GM23338 (cell line): ENCODE data around the gene TP53I3. TPM values are rescaled to one million over a fixed set of nuclear protein-coding genes. Genes with fewer than 3 reads are reported as not detected.

Experiments used
- ATAC-seq: fragments of 200-7000 bp; cut with Tn5 transposase; 3 replicates; pipeline ENCODE4 v1.9.1; 2020
- DNase-seq: peaks from one replicate; pipeline ENCODE4 v3.0.0-alpha.2; 2015; ENCODE audit warnings: low spot score
- H2AFZ ChIP-seq: fragments of 200-600 bp; sonication (generic); 2 replicates; pipeline ENCODE4 v1.8.0; 2016; ENCODE audit warnings: antibody characterized with exemption, mild to moderate bottlenecking, moderate library complexity
- H3F3A ChIP-seq: fragments of 200-600 bp; sonication (generic); replicated peaks from 2 replicates; pipeline ENCODE4 v1.8.0; 2017; ENCODE audit warnings: antibody characterized with exemption, mixed run types, low read depth
- H3K27ac ChIP-seq: fragments of 200-600 bp; sonication (generic); 2 replicates; pipeline ENCODE4 v1.6.1; 2016; ENCODE audit warnings: low read depth
- H3K27me3 ChIP-seq: fragments of 200-600 bp; sonication (generic); 2 replicates; pipeline ENCODE4 v1.8.0; 2016; ENCODE audit warnings: mild to moderate bottlenecking, mixed run types, moderate library complexity; ENCODE audit not compliant: insufficient read depth
- H3K36me3 ChIP-seq: fragments of 200-600 bp; sonication (generic); 2 replicates; pipeline ENCODE4 v1.8.0; 2016; ENCODE audit warnings: mild to moderate bottlenecking; ENCODE audit not compliant: insufficient read depth
- H3K4me1 ChIP-seq: fragments of 200-600 bp; sonication (generic); 2 replicates; pipeline ENCODE4 v1.8.0; 2016; ENCODE audit warnings: mild to moderate bottlenecking, moderate library complexity; ENCODE audit not compliant: insufficient read depth
- H3K4me2 ChIP-seq: fragments of 200-600 bp; sonication (generic); 2 replicates; pipeline ENCODE4 v1.7.1; 2017; ENCODE audit warnings: mixed run types
- H3K4me3 ChIP-seq: fragments of 200-600 bp; sonication (generic); 2 replicates; pipeline ENCODE4 v1.6.1; 2016; ENCODE audit warnings: mixed run types
- H3K79me2 ChIP-seq: fragments of 200-600 bp; sonication (generic); replicated peaks from 2 replicates; pipeline ENCODE4 v1.8.0; 2017; ENCODE audit warnings: mild to moderate bottlenecking; ENCODE audit not compliant: insufficient read depth
- H3K9me2 ChIP-seq: fragments of 200-600 bp; sonication (generic); 2 replicates; pipeline ENCODE4 v1.8.0; 2017; ENCODE audit not compliant: insufficient read depth
- H4K20me1 ChIP-seq: fragments of 200-600 bp; sonication (generic); replicated peaks from 2 replicates; pipeline ENCODE4 v1.8.0; 2017; ENCODE audit warnings: mild to moderate bottlenecking; ENCODE audit not compliant: insufficient read depth
- H3K27ac Mint-ChIP-seq: 2 replicates; pipeline ENCODE4 v1.8.0; 2020; ENCODE audit warnings: inconsistent platforms, mild to moderate bottlenecking, moderate library complexity, mixed read lengths
- H3K27me3 Mint-ChIP-seq: 3 replicates; pipeline ENCODE4 v1.8.0; 2022; ENCODE audit warnings: low read depth, mild to moderate bottlenecking, moderate library complexity, mixed read lengths, inconsistent platforms; ENCODE audit not compliant: insufficient read depth, poor library complexity
- H3K36me3 Mint-ChIP-seq: 3 replicates; pipeline ENCODE4 v1.8.0; 2021; ENCODE audit warnings: low read depth, mild to moderate bottlenecking, inconsistent platforms, moderate library complexity, mixed read lengths
- H3K4me1 Mint-ChIP-seq: 3 replicates; pipeline ENCODE4 v1.8.0; 2020; ENCODE audit warnings: mild to moderate bottlenecking, inconsistent platforms, mixed read lengths
- H3K4me3 Mint-ChIP-seq: 3 replicates; pipeline ENCODE4 v1.8.0; 2021; ENCODE audit warnings: moderate library complexity, mild to moderate bottlenecking, inconsistent platforms, mixed read lengths
- H3K9me3 Mint-ChIP-seq: 3 replicates; pipeline ENCODE4 v1.8.0; 2020; ENCODE audit warnings: moderate library complexity, mild to moderate bottlenecking, inconsistent platforms, mixed read lengths
- CREB1 ChIP-seq: fragments of 250-450 bp; sonication (Bioruptor Pico); IDR thresholded peaks from 2 replicates; pipeline ENCODE4 v1.5.0; 2020; ENCODE audit warnings: low read depth, mild to moderate bottlenecking, moderate library complexity
- CTCF ChIP-seq, 2 experiments: fragments of 200-600 bp in 1 of 2; sonication (generic) in 1 of 2; conservative IDR thresholded peaks; 2 replicates each; pipeline versions ENCODE4 v1.5.1 to v1.6.1; 2016 to 2017; ENCODE audit warnings: antibody characterized with exemption in 2 of 2, low read depth in 2 of 2, mild to moderate bottlenecking in 2 of 2, moderate library complexity in 1 of 2
- ETS1 ChIP-seq: IDR thresholded peaks from 2 replicates; pipeline ENCODE4 v1.6.1; 2016; ENCODE audit warnings: antibody characterized with exemption
- EZH2phosphoT487 ChIP-seq: fragments of 200-600 bp; sonication (generic); IDR thresholded peaks from one replicate; pipeline ENCODE4 v1.8.1; 2018; ENCODE audit warnings: antibody characterized with exemption; ENCODE audit not compliant: unreplicated experiment
- JUNB ChIP-seq: IDR thresholded peaks from one replicate; pipeline ENCODE4 v1.6.1; 2016; ENCODE audit warnings: antibody characterized with exemption; ENCODE audit not compliant: unreplicated experiment
- NANOG ChIP-seq: IDR thresholded peaks from 2 replicates; pipeline ENCODE4 v1.6.1; 2016; ENCODE audit warnings: antibody characterized with exemption, borderline replicate concordance
- POLR2AphosphoS5 ChIP-seq: IDR thresholded peaks from 2 replicates; pipeline ENCODE4 v1.6.1; 2016; ENCODE audit warnings: antibody characterized with exemption, low read depth
- ZNF114 ChIP-seq: fragments of 250-450 bp; sonication (Bioruptor Pico); IDR thresholded peaks from 2 replicates; pipeline ENCODE4 v1.5.0; 2020; ENCODE audit warnings: mild to moderate bottlenecking, moderate library complexity
- long read RNA-seq: library from polyadenylated mRNA; unstranded; transcript quantifications from one replicate; pipeline ENCODE4 v2.0.0, GENCODE V29; 2020; ENCODE audit not compliant: unreplicated experiment
- polyA plus RNA-seq: library from polyadenylated mRNA; unstranded; fragments of >200 nt; fragmentation: Nextera tagmentation; extraction: Ambion mirVana; gene quantifications from 2 replicates; pipeline ENCODE4 v1.2.1, GENCODE V29; 2016
- total RNA-seq: library from RNA; depleted of rRNA; stranded (reverse); fragments of >200 nt; shearing (Covaris generic); gene quantifications from 2 replicates; pipeline ENCODE4 v1.2.3, GENCODE V29; 2014; rRNA removed
- TF ChIP-seq, protein P1 (sequence below): IDR thresholded peaks from one replicate; pipeline ENCODE4 v1.6.1; 2018; ENCODE audit warnings: antibody characterized with exemption; ENCODE audit not compliant: unreplicated experiment

TP53I3 gene, protein sequence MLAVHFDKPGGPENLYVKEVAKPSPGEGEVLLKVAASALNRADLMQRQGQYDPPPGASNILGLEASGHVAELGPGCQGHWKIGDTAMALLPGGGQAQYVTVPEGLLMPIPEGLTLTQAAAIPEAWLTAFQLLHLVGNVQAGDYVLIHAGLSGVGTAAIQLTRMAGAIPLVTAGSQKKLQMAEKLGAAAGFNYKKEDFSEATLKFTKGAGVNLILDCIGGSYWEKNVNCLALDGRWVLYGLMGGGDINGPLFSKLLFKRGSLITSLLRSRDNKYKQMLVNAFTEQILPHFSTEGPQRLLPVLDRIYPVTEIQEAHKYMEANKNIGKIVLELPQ
- 35.7 and 36.5 TPM in 2 replicates for total RNA-seq
- 24.2 and 27.8 TPM in 2 replicates for polyA plus RNA-seq
- long read RNA-seq, transcript TP53I3-202 (6 exons, 1,635 nt), result major isoform, 17 of 40 reads
- long read RNA-seq, transcript TP53I3-201 (5 exons, 1,998 nt), result minor isoform, 15 of 40 reads
- long read RNA-seq, partial matches to known transcripts, result 4 of 40 reads
- long read RNA-seq, other reads (novel, unspliced or antisense), result 1 of 40 reads

- peaks cover 41% of the 10 kb centered on the region for H3K36me3 Mint-ChIP-seq
- H4K20me1 ChIP-seq, result no peaks in the 10 kb centered on the region
- DNase-seq, result peak; percentile 96
Observed at GRCh38 chr2:24084386-24085199, at the start of gene TP53I3. Gene TP53I3, minus strand, starts transcription at chr2:24084834. Its CDS starts 508 bp downstream, at chr2:24084326.

More at GRCh38 chr2:24084386-24085199, at the start of gene TP53I3:
- ATAC-seq, result peak; percentile 90
- H3K4me3 ChIP-seq, result peak within 1 kb of the TSS; percentile 57
- H3K36me3 ChIP-seq, result peaks cover 12% of the 10 kb centered on the region
- H3K4me1 ChIP-seq, result peaks cover 11% of the 10 kb centered on the region
- peak within 1 kb of the TSS; percentile 83 for H2AFZ ChIP-seq
- H3K4me1 Mint-ChIP-seq, result peaks cover 19% of the 10 kb centered on the region
- H3K27me3 ChIP-seq, result no peaks in the 10 kb centered on the region
- TF ChIP-seq, protein P1, sequence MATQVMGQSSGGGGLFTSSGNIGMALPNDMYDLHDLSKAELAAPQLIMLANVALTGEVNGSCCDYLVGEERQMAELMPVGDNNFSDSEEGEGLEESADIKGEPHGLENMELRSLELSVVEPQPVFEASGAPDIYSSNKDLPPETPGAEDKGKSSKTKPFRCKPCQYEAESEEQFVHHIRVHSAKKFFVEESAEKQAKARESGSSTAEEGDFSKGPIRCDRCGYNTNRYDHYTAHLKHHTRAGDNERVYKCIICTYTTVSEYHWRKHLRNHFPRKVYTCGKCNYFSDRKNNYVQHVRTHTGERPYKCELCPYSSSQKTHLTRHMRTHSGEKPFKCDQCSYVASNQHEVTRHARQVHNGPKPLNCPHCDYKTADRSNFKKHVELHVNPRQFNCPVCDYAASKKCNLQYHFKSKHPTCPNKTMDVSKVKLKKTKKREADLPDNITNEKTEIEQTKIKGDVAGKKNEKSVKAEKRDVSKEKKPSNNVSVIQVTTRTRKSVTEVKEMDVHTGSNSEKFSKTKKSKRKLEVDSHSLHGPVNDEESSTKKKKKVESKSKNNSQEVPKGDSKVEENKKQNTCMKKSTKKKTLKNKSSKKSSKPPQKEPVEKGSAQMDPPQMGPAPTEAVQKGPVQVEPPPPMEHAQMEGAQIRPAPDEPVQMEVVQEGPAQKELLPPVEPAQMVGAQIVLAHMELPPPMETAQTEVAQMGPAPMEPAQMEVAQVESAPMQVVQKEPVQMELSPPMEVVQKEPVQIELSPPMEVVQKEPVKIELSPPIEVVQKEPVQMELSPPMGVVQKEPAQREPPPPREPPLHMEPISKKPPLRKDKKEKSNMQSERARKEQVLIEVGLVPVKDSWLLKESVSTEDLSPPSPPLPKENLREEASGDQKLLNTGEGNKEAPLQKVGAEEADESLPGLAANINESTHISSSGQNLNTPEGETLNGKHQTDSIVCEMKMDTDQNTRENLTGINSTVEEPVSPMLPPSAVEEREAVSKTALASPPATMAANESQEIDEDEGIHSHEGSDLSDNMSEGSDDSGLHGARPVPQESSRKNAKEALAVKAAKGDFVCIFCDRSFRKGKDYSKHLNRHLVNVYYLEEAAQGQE, result peak; percentile 7
- 0 out of 2 replicates have a peak, but pooled peaks have one; percentile 33 for TF ChIP-seq ETS1
- no peak for TF ChIP-seq NANOG
- TF ChIP-seq EZH2phosphoT487, result no peak
- TF ChIP-seq CTCF (conservative IDR thresholded peaks at IDR 0.05; ENCODE audit: low read depth in 2 of 2), result peak; percentile 76 to 95
- TF ChIP-seq CREB1 (CRISPR knock-in tag), result 0 out of 2 replicates have a peak, but pooled peaks have one; percentile 17
- no peak for TF ChIP-seq JUNB
- TF ChIP-seq ZNF114 (CRISPR knock-in tag), result no peak
- TF ChIP-seq POLR2AphosphoS5, result peak; percentile 75
- peak within 1 kb of the TSS; percentile 86 for H3K4me3 Mint-ChIP-seq
- H3K9me3 Mint-ChIP-seq, result no peaks in the 10 kb centered on the region
- peaks cover 12% of the 10 kb centered on the region; the same call in 1 of the 2 replicates for H3F3A ChIP-seq
- H3K79me2 ChIP-seq, result peaks cover 4% of the 10 kb centered on the region
- peak within 1 kb of the TSS; percentile 97 for H3K27ac Mint-ChIP-seq
- peak within 1 kb of the TSS; percentile 74 for H3K4me2 ChIP-seq
- no peaks in the 10 kb centered on the region for H3K9me2 ChIP-seq
- H3K27me3 Mint-ChIP-seq, result peaks cover 10% of the 10 kb centered on the region
- H3K27ac ChIP-seq, result peak within 1 kb of the TSS; percentile 96
